NCI-H2196 treated with DMSO at 0.1 percent for 48 hours (cell line): Measurements from ENCODE around the gene TM9SF3.

Source experiments
- DNase-seq: peaks from one replicate; lab custom pipeline; 2025; ENCODE audit not compliant: unreplicated experiment; lab: John Stamatoyannopoulos, UW

Gene TM9SF3

DNA sequence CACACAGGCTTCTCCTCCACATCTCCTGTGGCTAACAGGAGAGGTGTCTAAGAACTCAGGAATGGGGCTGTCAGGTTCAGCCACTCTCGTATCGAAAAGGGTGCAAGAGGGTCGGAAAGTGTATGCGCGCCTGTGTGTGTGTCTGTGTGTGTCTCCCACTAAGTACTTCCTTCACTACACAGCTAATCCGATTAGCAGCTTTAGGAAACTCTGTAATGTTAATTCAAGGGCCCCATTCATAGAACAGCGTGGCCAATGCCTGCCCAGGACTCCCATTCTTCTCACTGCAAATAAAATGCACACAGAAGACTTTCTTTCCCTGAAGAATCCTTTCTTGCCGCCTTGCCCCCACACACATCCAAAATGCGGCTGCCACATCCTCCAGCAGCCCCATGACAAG lies 112.9 kb downstream of the TM9SF3 start:
- DNase-seq, result no peak

DNA sequence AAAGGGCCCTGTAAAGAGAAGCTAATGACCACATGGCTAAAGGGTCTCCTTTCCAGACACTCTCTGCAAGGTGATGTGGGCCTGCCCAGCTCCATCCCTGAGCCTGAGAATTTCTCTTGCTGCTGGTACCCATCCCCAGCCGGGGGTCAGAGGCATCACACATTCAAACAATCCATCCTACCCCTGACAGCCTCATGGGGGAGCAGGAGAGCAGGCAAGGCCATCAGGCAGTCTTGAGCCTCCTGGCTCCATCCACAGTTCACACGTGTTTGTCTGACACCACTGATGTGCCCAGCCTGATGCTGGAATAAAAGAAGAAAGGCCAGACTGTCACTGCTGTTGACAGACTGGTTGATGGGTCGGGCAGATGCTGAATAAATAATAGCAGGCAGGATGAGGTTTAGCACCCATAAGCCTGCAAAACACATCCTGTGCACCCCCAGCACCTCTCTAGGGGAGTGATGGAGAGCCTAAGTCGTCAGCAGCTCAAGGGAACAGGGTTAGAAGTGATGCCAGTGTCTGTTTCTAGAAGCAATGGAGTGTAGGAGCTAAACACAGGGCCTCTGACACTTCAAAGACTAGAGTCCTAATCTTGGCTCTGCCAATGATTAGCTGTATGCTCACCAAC lies 116.6 kb downstream of the TM9SF3 start:
- no peak for DNase-seq

DNA sequence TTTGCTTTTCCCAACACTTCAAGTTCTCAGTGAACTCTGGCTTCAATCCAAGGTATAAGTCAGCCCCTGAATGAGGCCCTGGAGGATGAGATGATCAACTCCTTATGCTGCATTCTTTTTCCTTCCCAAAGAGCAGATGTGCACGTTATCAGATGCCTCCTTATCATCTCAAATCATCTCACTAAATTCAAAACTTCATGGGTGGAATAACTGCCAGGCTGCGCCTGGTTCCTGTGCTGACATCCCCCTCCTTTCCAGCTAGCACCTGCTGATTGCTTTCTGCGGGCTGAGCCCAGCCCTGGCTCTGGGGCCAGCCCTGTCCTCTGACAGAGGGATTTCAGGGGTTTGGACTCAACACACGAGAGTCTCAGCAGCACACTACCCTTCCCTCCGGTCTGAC lies 118.0 kb downstream of the TM9SF3 start:
- DNase-seq, result no peak
